ENCODE measurements around the gene TCF12. TPM values are rescaled to one million over a fixed set of nuclear protein-coding genes. Genes with fewer than 3 reads are reported as not detected.

TCF12 gene
- total RNA-seq, 1 experiment from 2014 or later, result 76.7 TPM

- Mint-ChIP-seq H3K9me3 (no peaks in the 10 kb centered on the region), H3K4me1 (peaks cover 0 to 7% of the 10 kb centered on the region in 2 experiments; a peak in 2 of 4 replicates), H3K4me3 (no peak overlapping the region), H3K36me3 (ENCODE audit: insufficient read depth in 1 of 3, low read depth in 3 of 3) (peaks cover 0 to 2% (median 2%) of the 10 kb centered on the region in 3 experiments; a peak in 3 of 7 replicates), H3K27ac (no peak overlapping the region), H3K27me3 (ENCODE audit: low read depth) (peaks cover 21% of the 10 kb centered on the region)
- H2AK5ac ChIP-seq (ENCODE audit: insufficient read length, low read length), result no peak overlapping the region
- H2BK20ac ChIP-seq (ENCODE audit: low read depth, low read length, poor library complexity, severe bottlenecking), result no peak overlapping the region
- H3K23me2 ChIP-seq (ENCODE audit: insufficient read length, low read depth, low read length, poor library complexity, severe bottlenecking), result no peaks in the 10 kb centered on the region
- H2BK5ac ChIP-seq (ENCODE audit: insufficient read length, low read length), result no peak overlapping the region
- no peak overlapping the region for H3K18ac ChIP-seq (ENCODE audit: insufficient read length, low read depth, low read length)
- no peaks in the 10 kb centered on the region for H3K4me1 ChIP-seq (ENCODE audit: insufficient read depth, low read length)
- H3K79me2 ChIP-seq (ENCODE audit: insufficient read depth, low read length), result no peaks in the 10 kb centered on the region
- no peaks in the 10 kb centered on the region for H3K9me3 ChIP-seq (ENCODE audit: control insufficient read depth, low read depth, low read length)
- H3K56ac ChIP-seq (ENCODE audit: insufficient read length, low read depth, low read length), result no peak overlapping the region
- H3K23ac ChIP-seq (ENCODE audit: insufficient read length, low read depth, low read length), result no peak overlapping the region
- H3K4me2 ChIP-seq (ENCODE audit: insufficient read depth, insufficient read length, low read length), result no peak overlapping the region
- H3K14ac ChIP-seq (ENCODE audit: insufficient read depth, low read length), result no peak overlapping the region
- H2BK12ac ChIP-seq (ENCODE audit: insufficient read length, low read depth, low read length), result no peak overlapping the region
- no peak overlapping the region for H4K5ac ChIP-seq (ENCODE audit: insufficient read length, low read depth, low read length)
- no CpG with 5 or more reads among the region's 3 CpGs for WGBS (ENCODE audit: extremely low coverage, insufficient read length, low lambda C conversion rate)
- no peak overlapping the region for H2AFZ ChIP-seq (ENCODE audit: low read length)
- no peak overlapping the region for H3K9ac ChIP-seq (ENCODE audit: extremely low read depth, insufficient read length, low read length)
- no peak overlapping the region for H2BK120ac ChIP-seq (ENCODE audit: low read depth, low read length, poor library complexity, severe bottlenecking)
- no peak overlapping the region for H2BK15ac ChIP-seq (ENCODE audit: low read depth, low read length)
- no peak overlapping the region for H3T11ph ChIP-seq (ENCODE audit: low read length)
- no peak overlapping the region for H3K27ac ChIP-seq (ENCODE audit: insufficient read length, low read depth, low read length)
- no peak overlapping the region for H4K8ac ChIP-seq (replicated peaks; ENCODE audit: insufficient read length, low read depth, low read length)
- H4K20me1 ChIP-seq (ENCODE audit: control insufficient read depth, insufficient read depth, insufficient read length), result no peaks in the 10 kb centered on the region
- peaks cover 9% of the 10 kb centered on the region; the same call in 1 of the 2 replicates for H3K27me3 ChIP-seq (ENCODE audit: insufficient read depth, low read length)
- no peak for TF ChIP-seq CTCF (conservative IDR thresholded peaks at IDR 0.05)
- no peak overlapping the region for H3K4ac ChIP-seq (ENCODE audit: low read depth, low read length)
- H3K79me1 ChIP-seq (ENCODE audit: insufficient read depth, low read depth, low read length, poor library complexity, severe bottlenecking), result no peaks in the 10 kb centered on the region
- DNase-seq, result no peak
- H4K91ac ChIP-seq (ENCODE audit: insufficient read length, low read depth, low read length), result no peak overlapping the region
Observed at GRCh38 chr15:56894601-56895000, 23.8 kb upstream of the TCF12 start.

Measured in H9 (cell line).